IMR-90 (cell line): Measurements from ENCODE around the gene KPNA1.

Source experiments
- BHLHE40 ChIP-seq: fragments of 150-350 bp; IDR thresholded peaks from 2 replicates; pipeline ENCODE4 v1.6.1; 2016; ENCODE audit warnings: mild to moderate bottlenecking, low read depth, low read length
- CEBPB ChIP-seq: IDR thresholded peaks from 2 replicates; pipeline ENCODE4 v1.6.1; 2012; ENCODE audit warnings: low read depth, low read length, improper control_type of control experiment
- CTCF ChIP-seq: conservative IDR thresholded peaks from 2 replicates; pipeline ENCODE4 v1.5.1; 2012; ENCODE audit warnings: mild to moderate bottlenecking, low read depth, low read length, improper control_type of control experiment
- FOS ChIP-seq: fragments of 150-350 bp; IDR thresholded peaks from 2 replicates; pipeline ENCODE4 v1.6.1; 2016; ENCODE audit warnings: low read depth, low read length
- MAFK ChIP-seq: IDR thresholded peaks from 2 replicates; pipeline ENCODE4 v1.6.1; 2012; ENCODE audit warnings: low read depth, low read length, improper control_type of control experiment
- MXI1 ChIP-seq: IDR thresholded peaks from 2 replicates; pipeline ENCODE4 v1.6.1; 2012; ENCODE audit warnings: low read depth, mild to moderate bottlenecking, low read length, moderate library complexity, borderline replicate concordance
- POLR2A ChIP-seq: IDR thresholded peaks from 2 replicates; pipeline ENCODE4 v1.6.1; 2012; ENCODE audit warnings: mild to moderate bottlenecking, low read depth, low read length
- RAD21 ChIP-seq: IDR thresholded peaks from 2 replicates; pipeline ENCODE4 v1.6.1; 2012; ENCODE audit warnings: low read length, improper control_type of control experiment
- RCOR1 ChIP-seq: IDR thresholded peaks from 2 replicates; pipeline ENCODE4 v1.6.1; 2012; ENCODE audit warnings: mild to moderate bottlenecking, low read length, improper control_type of control experiment; ENCODE audit not compliant: insufficient replicate concordance
- RFX5 ChIP-seq: IDR thresholded peaks from 2 replicates; pipeline ENCODE4 v1.8.0; 2012; ENCODE audit warnings: low read depth, mild to moderate bottlenecking, low read length, moderate library complexity

GRCh38 chr3:122469659-122470058 is 45.1 kb downstream of the KPNA1 start:
- no peak for TF ChIP-seq POLR2A
- TF ChIP-seq CTCF, result no peak
- TF ChIP-seq CEBPB, result no peak
- TF ChIP-seq MAFK, result no peak
- no peak for TF ChIP-seq RAD21
- TF ChIP-seq MXI1, result no peak
- TF ChIP-seq FOS, result no peak
- no peak for TF ChIP-seq RFX5
- no peak for TF ChIP-seq BHLHE40
- TF ChIP-seq RCOR1, result no peak
